Measurements from ENCODE around the gene PACS1.
"Not testable (repeated sequence)": the region's sequence is repeated elsewhere in the genome, so short reads cannot be mapped to it uniquely, and the experiment has no call there.

PACS1 gene

DNA sequence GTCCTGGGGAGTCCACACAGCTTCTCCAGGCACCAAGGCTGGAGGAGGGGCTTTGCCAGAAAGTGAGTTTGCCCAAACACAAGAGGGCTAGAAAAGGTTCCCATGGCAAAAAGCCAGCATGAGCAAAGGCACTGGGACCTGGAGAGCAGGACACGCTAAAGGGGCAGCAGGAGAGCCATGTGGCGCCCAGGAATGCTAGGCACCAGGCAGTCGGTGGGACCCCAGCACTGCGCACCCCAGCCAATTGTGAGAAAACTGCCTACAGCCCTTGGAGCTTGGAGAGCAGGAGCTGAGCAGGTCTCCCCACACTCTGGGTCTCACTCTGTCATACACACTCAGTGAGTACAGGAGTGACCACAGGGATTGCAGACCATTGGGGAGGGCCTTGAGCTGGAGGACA is 193.2 kb downstream of the PACS1 start:
- DNase-seq, result no peak

GRCh38 chr11:66263785-66264184 is 193.7 kb downstream of the PACS1 start:
- no peak for DNase-seq

GRCh38 chr11:66264383-66264782 is 194.3 kb downstream of the PACS1 start:
- DNase-seq, result no peak

DNA sequence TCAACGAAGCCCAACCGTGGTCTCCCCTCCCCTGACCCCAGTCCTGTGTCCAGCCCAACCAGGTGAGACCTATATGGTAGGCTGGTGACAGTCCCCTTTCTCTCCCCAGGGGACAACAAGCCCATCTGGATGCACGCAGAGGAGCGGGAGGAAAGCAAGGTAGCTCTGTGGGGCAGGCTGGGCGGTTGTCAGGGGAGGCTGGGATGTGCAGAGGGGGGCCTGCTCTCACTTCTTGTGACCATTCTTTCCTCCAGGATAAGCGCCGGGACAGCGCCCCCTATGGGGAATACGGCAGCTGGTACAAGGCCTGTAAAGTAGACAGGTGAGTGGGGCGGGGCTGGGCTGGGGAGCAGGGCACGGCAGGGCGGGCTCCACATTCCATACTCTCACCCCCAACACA is 194.8 kb downstream of the PACS1 start:
- DNase-seq, result no peak

DNA sequence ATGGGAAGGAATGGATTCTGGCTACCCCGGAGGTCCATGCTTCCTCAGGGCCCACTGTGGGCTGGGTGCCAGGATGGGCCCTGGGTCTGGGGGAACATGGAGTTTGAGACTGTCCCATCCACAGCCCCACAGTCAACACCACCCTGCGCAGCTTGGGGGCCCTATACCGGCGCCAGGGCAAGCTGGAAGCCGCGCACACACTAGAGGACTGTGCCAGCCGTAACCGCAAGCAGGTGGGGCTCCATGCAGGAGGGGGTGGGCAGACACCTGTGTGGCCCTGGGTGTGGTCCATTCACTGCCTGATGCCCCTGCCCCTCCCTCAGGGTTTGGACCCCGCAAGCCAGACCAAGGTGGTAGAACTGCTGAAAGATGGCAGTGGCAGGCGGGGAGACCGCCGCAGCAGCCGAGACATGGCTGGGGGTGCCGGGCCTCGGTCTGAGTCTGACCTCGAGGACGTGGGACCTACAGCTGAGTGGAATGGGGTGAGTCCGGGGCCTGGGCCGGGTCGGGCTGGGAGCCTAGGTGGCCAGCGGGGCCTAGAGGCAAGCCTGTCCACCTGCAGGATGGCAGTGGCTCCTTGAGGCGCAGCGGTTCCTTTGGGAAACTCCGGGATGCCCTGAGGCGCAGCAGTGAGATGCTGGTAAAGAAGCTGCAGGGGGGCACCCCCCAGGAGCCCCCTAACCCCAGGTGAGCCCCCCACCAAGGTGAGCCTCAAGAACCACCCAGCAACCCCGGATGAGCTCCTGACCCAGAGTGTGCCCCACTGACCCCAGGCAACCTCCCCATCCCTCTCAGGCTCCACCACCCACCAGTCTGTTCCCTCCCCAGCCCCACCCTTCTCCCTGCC is 195.7 kb downstream of the PACS1 start:
- no peak for DNase-seq

DNA sequence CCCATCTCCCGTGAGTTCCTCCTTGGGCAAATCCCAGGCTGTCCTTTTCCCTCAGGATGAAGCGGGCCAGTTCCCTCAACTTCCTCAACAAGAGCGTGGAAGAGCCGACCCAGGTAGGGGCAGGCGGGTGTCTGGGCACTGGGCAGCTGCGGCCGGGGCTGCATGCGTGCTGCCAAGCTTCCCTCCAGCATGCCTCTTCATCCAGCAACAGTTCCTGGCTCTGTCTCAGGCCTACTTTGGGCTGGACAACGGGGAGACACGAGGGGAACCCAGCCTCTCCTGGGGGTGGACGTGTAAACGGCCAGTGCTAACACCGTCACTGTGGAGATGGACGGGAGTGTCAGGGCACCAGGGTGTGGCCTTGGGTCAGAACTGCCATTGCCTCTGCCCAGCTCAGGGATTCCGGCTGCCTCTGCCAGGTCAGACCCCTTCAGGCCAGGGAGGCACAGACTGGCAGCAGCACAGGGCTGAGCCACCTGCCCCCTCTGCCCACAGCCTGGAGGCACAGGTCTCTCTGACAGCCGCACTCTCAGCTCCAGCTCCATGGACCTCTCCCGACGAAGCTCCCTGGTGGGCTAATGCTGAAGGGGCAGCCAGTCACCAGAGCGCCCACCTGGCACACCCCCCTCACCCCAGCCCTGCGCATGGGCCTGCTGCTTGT is 196.4 kb downstream of the PACS1 start:
- DNase-seq, result no peak

- no peak for DNase-seq
These were observed 196.9 kb downstream of the PACS1 start for GRCh38 chr11:66267039-66267378.

DNA sequence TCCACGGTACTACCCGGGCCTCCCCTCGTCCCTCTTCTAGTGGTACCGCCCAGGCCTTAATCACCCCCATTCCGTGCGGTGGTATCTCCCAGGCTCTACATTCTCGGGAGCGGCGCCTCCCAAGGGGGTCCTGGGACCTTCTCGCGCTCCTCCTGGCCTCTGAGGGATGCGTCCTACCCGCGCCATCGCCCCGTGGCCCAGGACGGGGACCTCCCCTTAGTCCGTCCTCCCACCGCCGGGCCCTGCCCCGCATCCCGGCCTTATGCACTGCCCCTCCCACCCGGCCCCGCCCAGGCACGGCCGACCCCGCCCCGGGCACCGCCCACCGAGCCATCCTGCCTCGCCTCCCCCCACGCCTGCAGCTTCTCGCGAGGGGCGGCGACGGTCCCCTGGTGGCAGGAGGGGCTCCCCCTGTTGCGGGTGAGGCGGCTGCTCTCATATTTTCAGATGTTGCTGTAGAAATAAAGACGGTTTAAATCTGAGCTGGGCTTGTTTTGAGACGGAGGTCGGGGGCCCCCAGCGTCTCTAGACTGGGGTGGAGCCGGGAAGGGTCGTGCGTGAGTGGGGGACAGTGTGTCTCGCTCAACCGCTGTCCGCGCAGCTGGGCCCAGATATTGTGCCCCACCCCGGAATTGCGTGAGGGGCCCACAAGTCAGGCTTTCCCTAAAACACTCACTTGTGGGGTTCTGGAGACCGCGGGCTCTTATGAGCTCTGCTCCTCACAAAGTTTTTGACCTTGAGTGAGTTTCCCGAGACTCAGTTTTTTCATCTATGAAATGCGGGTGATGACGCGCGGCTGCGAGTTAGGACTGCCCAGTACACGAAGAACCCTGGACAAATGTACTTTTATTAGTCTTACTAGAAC is 197.5 kb downstream of the PACS1 start:
- peak; percentile 76 to 79 for DNase-seq

DNA sequence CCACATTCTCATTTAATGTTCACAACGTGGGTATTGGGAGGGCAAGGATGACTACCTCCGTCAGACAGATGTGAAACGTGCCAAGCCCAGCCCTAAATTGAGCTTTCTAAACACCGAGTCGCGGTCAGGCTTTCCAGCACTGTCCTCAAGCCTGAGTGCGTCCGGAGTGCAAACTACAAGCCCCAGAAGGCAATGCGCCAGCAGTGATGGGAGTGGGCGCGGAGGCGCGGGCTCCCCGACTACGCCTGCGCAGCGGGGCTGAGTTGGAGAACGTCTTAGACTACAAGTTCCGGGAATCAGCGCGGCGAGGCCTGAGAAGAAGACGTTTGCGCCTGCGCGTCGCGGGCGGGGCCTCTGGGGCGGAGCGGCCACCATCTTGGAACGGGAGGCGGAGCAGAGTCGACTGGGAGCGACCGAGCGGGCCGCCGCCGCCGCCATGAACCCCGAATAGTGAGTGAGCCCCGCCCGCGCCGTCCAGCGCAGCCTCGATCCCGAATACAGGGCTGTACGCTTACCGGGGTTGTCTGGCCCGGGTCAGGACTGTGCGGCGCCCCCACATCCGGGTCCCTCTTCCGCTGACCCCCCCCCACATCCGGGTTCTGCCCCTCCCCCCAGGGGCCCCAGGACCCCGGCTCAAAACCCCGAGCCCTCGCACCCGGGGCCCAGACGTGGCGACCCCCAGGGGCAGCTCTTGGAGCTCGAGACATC is 198.3 kb downstream of the PACS1 start, which contains the start of gene RAB1B:
Gene RAB1B, plus strand, starts transcription at position 396 of the 708 bp plus-strand sequence. Its CDS starts 41 bp downstream, at position 437.
- peak; percentile 99 to 100 for DNase-seq

DNA sequence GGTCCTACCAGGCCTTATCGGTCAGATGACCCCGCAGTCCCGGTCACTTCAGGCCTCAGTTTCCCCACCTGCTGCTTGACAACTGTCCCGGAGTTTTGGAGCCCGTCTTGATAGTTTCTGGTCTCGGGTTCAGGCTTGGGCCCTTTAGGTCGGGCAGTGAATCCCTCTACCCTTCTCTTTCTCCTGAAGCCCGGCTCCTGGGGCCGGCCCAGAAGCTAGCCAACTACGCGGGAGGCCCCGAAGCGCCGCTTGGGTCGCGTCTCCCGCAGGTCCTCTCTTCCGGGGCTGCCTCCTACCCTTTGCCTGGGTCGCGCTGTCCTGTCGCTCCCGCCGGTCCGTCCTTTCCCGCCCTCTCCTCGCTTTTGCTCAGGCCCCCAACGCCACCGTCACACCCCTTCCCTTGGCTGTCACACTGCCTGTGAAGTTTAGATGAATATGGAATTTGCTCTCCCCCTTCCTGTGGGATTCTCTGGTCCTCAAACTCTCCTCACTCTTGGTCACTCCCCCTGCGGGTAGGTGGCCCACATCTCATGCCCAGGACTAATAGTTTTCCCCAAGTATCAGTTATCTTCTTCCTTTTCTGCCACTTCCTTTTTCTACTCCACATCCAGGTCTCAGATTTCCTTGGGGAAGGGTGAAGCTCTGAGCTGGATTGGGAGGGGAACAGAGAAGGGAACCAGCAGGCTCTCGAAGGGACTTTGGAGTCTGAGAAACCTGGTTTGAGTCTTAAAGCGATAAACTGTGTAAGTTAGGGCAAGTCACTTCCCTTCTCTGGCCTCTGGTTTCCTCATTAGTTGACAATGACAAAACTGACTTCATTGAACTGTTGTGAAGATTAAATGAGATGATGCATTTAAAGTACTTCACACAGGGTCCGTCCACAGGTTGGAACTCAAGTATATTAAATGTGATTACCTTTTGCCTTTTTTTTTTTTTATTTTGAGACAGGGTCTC is 199.2 kb downstream of the PACS1 start:
- DNase-seq, result peak; percentile 30 to 45

- DNase-seq, result no peak
These were observed 201.7 kb downstream of the PACS1 start for GRCh38 chr11:66271816-66272215.

- DNase-seq, result no peak
These were observed 202.5 kb downstream of the PACS1 start for GRCh38 chr11:66272596-66272995.

- no peak for DNase-seq
These were observed 204.1 kb downstream of the PACS1 start for GRCh38 chr11:66274219-66274618.

- DNase-seq, result no peak
These were observed 205.3 kb downstream of the PACS1 start for GRCh38 chr11:66275396-66275795.

DNA sequence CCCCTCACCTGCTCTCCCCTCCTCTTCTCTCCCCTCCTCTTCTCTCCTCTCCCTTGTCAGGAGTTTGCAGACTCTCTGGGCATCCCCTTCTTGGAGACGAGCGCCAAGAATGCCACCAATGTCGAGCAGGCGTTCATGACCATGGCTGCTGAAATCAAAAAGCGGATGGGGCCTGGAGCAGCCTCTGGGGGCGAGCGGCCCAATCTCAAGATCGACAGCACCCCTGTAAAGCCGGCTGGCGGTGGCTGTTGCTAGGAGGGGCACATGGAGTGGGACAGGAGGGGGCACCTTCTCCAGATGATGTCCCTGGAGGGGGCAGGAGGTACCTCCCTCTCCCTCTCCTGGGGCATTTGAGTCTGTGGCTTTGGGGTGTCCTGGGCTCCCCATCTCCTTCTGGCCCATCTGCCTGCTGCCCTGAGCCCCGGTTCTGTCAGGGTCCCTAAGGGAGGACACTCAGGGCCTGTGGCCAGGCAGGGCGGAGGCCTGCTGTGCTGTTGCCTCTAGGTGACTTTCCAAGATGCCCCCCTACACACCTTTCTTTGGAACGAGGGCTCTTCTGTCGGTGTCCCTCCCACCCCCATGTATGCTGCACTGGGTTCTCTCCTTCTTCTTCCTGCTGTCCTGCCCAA is 206.0 kb downstream of the PACS1 start:
- DNase-seq, result no peak

GRCh38 chr11:66276619-66277018 is 206.5 kb downstream of the PACS1 start:
- not testable (repeated sequence) for DNase-seq

DNA sequence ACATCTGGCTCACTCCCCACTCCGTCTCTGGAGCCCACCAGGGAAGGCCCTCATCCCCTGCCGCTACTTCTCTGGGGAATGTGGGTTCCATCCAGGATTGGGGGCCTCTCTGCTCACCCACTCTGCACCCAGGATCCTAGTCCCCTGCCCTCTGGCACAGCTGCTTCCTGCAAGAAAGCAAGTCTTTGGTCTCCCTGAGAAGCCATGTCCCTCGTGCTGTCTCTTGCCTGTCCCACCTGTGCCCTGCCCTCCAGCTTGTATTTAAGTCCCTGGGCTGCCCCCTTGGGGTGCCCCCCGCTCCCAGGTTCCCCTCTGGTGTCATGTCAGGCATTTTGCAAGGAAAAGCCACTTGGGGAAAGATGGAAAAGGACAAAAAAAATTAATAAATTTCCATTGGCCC is 207.0 kb downstream of the PACS1 start:
- not testable (repeated sequence) for DNase-seq

- no peak for DNase-seq
These were observed 207.6 kb downstream of the PACS1 start, which contains the start of gene CNIH2 for GRCh38 chr11:66277471-66278362. Gene CNIH2, plus strand, starts transcription at chr11:66278175. Its CDS starts 282 bp downstream, at chr11:66278457.

- DNase-seq, result no peak
These were observed 208.5 kb downstream of the PACS1 start for GRCh38 chr11:66278363-66279091.

All from inflammatory macrophage treated with lipopolysaccharide for 1 hour (primary cell).